Activated CD4-positive, alpha-beta T cell treated with anti-CD3 and anti-CD28 coated beads, Interleukin-2, amount 50 U/mL, for 16 hours (primary cell): ENCODE measurements around the gene MAP2K1.
A peak's percentile ranks its signal among the peaks of the same experiment; 100 is the strongest.
"Not testable (repeated sequence)": the region's sequence is repeated elsewhere in the genome, so short reads cannot be mapped to it uniquely, and the experiment has no call there.

Experiments used
- DNase-seq: peaks from one replicate; pipeline ENCODE4 v3.0.0-alpha.2; 2020

The MAP2K1 gene

DNA sequence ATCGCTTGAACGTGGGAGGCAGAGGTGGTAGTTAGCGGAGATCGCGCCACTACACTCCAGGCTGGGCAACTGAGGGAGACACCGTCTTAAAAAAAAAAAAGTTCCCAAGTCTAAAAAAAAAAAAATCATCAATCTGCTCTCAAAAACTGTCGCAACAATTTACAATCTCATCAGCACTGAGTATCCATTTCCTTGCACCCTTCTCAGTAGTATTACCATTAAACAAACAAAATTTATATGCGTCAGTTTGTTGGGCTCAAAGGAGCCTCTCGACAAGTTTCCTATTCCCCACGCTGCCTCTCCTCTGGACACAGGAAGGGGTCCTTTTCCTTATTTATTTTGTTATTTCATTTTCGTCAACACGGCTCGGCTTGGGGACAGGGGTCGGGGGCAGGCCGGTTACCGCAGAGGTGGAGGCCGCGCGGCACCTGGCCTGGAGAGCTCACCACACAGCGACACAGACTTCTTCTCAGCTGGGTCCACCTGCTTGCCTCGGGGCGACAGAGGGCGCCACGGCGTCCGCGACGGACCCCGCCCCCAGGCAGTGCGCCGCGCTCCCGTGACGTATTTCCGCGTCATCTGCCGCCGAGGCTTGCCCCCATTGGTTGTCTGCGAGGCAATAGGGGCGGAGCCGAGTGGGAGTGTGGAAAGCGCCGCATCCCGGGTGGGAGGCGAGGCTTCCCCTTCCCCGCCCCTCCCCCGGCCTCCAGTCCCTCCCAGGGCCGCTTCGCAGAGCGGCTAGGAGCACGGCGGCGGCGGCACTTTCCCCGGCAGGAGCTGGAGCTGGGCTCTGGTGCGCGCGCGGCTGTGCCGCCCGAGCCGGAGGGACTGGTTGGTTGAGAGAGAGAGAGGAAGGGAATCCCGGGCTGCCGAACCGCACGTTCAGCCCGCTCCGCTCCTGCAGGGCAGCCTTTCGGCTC is at the start of gene MAP2K1:
TSS of gene MAP2K1 (plus strand) at position 709 of the 920 bp plus-strand sequence. CDS start 436 bp downstream, outside the sequence.
- peak; percentile 99 for DNase-seq

DNA sequence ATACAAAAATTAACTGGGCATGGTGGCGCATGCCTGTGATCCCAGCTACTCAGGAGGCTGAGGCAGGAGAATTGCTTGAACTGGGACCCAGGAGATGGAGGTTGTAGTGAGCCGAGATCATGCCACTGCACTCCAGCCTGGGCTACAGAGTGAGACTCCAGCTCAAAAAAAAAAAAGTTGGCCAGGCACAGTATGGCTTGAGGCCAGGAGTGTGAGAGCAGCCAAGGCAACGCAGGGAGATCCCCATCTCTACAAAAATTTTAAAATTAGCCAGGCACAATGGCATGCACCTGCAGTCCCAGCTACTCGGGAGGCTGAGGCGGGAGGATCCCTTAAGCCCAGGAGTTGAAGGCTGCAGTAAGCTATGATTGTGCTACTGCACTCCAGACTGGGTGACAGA is 38.2 kb upstream of the MAP2K1 start:
- DNase-seq, result not testable (repeated sequence)

DNA sequence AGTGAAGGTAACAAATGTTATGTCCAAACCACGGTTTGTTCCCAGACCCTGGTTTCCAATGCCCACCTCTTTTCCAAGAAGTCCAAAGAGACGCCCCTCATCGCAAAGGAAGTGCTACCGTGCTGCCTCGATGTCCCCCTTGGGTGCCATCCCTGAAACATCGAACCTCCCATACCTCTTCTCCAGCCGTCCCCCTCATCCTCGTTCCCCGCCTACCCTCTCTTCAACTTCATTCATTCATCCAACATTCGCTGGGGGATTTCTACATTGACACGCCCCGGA is 30.7 kb upstream of the MAP2K1 start:
- DNase-seq, result no peak

DNA sequence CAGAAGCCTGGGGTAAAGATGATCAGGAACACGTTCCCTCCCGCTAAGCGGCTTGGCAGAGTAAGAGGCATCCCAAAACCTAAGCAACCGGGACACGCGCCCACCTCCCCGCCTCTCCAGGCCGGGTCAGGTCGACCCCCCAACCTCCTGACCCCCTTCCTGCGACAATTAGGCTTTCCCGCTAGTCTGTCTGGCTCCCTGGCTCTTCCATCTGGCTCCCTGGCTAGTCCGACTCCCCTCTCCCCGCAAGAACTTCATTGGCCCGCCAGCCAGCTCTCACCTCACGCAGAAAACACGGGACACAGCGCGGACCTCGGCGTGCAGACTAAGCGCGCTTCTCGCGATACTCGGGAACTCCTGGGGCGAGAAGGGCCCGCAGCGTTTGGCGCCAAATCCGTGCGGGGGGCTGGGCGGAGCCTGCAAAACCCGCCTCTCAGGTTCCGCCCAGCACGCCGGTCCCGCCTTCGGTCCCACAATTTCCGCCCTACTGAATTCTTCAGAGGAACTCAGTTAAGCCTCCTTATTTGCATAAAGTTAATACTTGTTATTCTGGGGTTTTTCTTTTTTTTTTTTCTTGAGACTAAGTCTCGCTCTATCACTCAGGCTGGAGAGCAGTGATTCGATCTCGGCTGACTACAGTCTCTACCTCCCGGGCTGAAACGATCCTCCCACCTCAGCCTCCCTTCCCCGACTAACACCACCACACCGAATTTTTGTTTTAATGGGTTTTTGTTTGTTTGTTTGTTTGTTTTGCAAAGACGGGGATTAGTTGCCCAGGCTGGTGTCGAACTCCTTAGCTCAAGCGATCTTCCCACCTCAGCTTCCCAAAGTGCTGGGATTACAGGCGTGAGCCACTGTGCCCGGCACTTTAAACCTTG is 30.1 kb upstream of the MAP2K1 start, which contains the start of gene TIPIN:
TSS of gene TIPIN (minus strand) at position 327 of the 878 bp plus-strand sequence. CDS start 3,738 bp downstream, outside the sequence.
- DNase-seq, result peak; percentile 99

DNA sequence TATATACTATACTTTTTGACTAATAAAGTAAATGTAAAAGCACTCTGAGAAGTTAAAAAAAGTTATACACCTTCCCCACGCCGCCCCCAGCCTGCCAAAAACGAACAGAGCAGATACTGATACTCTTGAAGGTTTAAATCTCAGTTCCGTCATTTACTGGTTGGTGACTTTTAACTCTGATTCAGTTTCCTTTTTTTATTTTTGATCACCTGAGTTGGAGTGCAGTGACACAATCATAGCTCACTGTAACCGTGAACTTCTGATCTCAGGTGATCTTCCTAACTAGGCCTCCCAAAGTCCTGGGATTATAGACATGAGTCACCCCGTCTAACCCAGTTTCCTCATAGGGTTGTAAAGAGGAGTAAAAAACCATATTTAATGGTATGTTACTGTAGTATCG is 27.0 kb upstream of the MAP2K1 start:
- no peak for DNase-seq

DNA sequence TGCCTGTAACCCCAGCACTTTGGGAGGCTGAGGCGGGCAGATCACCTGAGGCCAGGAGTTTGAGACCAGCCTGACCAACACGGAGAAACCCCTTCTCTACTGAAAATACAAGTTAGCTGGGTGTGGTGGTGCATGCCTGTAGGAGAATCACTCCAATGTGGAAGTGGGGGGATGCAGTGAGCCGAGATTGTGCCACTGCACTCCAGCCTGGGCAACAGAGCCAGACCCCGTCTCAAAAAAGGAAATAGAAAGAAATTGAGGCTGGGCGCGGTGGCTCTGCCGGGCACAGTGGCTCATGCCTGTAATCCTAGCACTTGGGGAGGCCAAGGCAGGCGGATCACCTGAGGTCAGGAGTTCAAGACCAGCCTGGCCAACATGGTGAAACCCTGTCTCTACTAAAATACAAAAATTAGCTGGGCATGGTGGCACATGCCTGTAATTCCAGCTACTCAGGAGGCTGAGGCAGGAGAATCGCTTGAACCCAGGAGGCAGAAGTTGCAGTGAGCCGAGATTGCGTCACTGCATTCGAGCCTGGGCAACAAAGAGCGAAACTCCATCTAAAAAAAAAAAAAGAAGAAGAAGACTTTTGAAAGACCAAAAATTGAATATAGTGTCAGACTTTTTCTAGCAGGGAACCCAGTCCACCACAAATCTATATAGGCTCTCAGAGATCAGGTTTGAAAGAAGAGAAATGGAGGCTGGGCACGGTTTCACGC is 24.8 kb upstream of the MAP2K1 start:
- DNase-seq, result not testable (repeated sequence)

DNA sequence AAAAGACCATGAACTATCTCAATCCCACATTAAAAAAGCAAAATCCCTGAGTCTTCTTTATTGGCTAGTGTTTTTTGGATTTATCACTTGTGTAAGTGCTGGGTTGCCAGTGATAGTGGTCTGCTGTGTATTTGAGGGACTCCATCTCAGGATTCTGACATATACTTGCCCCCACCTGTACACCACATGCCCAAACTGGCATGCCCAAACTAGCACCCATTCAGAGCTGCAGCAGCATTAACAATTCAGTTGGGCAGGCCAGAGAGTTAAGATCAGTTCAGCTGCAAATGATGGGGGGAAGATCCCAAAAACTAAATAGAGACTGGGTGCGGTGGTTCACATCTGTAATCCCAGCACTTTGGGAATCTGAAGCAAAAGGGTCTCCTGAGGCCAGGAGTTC is 23.9 kb upstream of the MAP2K1 start:
- no peak for DNase-seq

DNA sequence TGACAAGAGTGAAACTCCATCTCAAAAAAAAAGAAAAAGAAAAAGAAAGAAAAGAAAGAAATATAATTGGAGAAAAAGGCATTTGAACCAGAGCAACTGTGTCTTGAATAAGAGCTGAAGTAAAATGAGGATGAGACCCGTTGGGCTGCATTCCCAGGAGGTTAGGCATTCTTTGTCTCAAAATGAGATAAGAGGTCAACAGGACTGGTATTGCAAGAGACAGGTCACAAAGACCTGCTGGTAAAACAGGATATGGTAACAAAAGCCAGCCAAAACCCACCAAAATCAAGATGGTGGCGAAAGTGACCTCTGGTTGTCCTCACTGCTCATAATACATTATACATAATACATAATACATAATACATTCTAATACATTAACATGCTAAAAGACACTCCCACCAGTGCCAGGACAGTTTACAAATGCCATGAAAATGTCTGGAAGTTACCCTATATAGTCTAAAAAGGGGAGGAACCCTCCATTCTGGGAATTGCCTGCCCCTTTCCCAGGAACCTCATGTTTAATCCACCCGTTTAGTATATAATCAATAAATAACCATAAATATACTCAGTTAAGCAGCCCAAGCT is 21.7 kb upstream of the MAP2K1 start:
- no peak for DNase-seq

DNA sequence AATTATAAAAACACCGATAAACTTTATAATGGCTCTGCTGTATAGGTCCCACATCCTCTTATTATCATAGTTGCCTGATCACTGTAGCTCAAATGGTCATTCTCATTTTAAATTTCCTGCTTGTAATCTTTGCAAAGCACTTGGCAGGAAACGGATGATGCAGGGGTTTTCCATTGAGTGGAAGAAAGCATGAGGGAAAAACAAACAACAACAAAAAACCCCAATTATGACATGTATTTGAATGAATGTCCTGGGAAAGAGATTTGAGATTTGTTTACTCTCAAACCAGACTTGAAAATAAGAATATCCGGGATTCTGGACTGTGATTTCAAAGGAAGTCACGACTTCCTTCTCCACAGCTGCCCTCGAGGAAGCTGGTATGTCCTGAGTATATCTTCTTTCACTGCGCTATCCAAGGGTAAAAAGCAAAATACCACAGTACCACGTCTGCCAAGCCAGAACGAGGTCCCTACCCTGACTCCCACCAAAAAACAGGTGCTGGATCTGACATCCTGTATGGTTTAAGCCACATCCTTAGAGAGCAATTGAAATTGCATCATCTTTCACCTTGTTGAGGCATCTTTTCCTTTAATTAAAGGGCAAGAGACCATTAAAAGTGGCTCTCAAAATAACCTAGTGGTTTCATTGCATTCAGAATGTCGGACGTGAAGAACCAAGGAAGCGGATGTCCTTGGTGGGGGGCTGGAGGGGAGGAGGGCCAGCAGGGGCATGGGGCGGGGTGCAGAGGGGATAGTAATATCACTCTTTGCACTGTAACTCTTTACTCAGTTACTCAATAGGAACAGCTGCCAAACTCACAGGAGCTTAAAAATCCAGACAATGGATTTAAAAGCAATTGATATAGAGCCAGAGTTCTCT is 16.7 kb upstream of the MAP2K1 start:
- peak; percentile 78 for DNase-seq

DNA sequence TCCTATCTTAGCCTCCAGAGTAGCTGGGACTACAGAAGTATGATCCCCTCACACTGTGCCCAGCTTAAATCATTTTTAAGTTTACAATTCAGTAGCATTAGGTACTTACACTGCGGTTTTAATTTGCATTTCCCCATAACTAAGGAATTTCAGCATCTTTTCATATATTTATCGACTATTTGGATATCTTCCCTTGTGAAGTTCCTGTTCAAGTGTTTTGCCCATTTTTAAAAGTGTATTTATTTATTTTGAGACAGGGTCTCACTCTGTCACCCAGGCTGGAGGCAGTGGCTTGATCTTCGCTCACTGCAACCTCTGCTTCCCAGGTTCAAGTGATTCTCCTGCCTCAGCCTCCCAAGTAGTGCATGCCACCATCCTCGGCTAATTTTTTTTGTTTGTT is 12.5 kb upstream of the MAP2K1 start:
- no peak for DNase-seq

DNA sequence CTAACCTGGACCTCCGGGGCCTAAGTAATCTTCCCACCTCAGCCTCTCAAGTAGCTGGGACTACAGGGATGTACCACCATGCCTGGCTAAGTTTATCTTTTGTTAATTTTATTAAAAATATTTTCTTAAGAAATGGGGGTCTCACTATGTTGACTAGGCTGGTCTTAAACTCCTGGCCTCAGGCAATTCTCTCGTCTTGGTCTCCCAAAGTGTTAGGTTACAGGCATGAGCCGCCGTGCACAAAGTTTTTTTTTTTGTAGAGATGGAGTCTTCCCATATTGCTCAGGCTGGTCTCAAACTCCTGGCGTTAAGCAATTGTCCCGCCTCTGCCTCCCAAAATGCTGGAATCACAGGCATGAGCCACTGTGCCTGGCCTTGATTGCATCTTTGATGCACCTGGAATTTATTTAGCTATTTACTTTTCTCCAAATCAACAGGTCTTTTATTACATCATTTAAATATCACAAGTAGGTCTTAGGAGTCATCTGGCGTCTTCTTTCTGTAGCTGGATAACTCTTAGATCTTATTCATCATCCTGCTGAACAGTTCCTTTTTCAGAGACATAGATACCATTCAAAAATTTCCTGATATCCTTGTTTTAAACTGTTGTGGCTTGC is 7.8 kb upstream of the MAP2K1 start:
- DNase-seq, result no peak

DNA sequence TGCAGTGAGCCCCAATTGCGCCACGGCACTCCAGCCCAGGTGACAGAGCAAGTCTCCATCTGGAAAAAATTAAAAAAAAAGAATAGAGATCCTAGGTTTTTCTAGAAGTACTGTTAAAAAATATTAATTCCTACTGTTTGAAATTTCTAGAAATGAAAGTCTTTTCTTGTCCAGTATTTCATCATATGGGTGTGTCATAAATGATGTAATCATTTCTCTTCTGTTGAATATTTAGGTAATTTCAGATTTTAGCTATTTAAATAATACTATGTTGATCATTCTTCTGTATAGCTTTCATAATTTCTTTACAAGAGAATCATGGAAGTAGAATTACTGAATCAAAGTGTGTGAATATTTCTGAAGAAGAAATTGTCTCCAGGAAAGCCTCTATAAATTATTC is 5.3 kb upstream of the MAP2K1 start:
- DNase-seq, result not testable (repeated sequence)

DNA sequence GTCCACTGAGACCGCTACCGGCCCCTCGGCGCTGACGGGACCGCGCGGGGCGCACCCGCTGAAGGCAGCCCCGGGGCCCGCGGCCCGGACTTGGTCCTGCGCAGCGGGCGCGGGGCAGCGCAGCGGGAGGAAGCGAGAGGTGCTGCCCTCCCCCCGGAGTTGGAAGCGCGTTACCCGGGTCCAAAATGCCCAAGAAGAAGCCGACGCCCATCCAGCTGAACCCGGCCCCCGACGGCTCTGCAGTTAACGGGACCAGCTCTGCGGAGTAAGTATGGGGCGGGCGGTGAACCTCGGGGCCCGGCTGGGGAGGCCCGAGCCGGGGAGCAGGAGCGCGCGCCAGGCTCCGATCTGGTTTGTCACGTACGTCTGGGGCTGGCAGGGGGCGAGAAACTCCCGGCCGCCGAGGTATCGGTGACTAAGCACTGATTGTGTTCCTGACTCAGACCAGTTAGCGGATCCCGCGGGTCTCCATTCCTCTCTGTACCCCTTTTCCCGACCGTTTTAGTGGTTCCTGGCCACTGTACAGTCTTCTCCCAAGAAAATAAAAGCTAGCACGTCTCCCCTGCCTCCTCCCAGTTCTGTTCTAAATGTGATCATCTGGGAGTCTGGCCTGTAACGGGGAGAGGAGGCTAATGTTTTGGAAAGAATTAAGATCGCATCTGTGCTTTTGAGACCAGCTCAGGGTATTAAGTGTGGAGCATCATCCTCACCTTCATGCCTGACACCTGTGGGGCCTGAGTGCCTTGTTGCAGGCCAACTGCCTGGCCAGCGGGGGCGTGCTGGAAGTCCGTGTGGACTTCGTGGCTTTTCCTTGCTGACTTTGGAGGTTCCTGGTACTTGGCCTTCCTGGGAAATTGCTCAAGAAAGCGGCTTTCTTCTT is 691 bp downstream of the MAP2K1 start:
- peak; percentile 75 for DNase-seq

DNA sequence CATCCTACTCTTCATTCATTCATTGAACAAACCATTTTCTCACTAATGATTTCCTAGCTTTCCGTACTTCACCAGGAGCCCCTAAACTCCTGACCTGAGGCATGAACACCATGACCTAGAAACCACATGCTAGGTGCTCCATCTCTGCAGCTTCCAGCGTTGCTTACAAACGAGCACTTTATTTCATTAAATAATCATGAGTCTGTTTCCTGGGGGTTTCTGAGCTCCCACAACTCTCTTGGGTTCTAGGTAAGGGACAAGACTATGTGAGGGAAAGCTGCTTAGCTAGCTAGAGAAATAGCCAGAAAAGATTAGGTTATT is 1.3 kb downstream of the MAP2K1 start:
- DNase-seq, result no peak

DNA sequence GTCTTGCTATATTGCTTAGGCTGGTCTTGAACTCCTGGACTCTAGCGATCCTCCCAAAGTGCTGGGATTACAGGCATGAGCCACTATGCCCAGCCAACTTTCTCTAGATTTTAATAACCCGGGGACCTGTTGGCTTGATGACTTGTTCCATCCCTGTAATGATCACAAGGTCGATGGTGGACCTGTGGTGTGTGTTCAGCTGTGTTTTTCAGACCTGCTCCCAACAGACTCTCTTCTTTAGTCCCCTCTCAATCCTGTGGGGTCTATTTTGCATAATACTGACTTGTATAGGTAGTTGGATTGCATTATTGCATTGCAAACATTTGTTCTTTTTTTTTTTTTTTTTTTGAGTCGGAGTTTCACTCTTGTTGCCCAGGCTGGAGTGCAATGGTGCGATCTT is 1.9 kb downstream of the MAP2K1 start:
- DNase-seq, result peak; percentile 22

DNA sequence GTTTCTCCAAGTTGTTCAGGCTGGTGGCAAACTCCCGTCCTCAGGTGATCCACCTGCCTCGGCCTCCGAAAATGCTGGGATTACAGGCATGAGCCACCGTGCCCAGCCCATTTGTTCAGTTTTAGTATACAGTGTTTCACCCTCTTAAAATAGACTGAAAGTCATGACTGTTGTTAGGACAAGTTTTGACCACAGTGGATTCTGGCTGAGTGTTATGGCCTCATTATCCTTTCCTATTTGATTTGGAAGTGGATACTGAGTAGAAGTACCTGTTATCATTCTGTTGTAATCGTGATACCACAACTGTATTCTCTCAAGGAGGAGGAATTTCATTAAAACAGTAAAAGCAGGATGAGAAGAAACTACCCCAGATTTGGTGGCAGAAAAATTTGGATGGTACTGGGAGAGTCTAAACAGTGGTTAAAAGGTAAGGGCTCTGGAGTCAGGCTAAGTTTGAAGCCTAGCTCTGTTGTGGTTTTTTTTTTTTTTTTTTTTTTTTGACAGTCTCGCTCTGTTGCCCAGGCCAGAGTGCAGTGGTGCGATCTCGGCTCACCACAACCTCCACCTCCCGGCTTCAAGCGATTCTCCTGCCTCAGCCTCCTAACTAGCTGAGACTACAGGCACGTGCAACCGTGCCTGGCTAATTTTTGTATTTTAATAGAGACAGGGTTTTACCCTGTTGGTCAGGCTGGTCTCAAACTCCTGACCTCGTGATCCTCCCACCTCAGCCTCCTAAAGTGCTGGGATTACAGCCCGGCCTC is 2.6 kb downstream of the MAP2K1 start:
- DNase-seq, result peak; percentile 47

DNA sequence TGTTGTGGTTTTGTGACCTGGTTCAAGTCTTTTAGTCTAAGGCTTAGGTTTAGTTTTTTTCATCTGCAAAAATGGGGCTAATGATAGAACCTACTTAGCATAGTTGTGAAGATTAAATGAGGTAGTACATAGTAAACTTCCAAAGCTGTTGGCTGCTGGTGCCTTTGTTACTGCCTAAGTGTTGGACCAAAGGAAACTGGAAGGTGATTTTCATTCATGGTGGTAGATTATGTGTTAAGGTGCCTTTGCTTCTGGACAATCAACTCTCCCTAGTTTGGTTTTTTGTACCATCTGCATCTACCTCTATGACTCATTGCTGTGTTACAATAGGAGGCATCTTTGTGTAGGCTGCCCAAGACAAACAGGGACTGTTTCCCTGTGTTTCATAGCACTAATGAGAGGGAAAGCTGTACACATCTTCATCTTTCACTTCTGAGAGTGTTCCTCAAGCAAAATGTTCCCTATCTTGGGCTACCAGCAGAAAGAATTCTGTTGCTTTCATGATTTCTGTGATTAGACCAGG is 3.2 kb downstream of the MAP2K1 start:
- peak; percentile 65 for DNase-seq

DNA sequence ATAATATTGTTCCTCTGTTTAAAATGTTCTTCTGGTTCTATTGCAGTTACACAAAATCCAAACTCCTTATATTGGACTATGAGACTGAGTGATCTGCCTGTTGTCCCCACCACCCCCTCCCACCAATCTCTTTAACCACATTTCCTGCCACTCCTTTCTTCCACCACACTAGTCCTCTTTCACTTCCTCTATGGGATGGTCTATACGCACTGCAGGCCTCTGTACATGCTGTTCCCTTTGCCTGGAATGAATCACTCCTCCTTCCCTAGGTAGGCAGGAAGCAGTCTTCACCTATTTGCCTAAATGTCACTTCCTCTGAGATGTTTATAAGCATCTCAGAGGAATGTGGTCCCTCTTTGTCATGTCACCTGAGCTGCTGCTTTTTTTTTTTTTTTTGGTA is 4.0 kb downstream of the MAP2K1 start:
- peak; percentile 71 for DNase-seq

DNA sequence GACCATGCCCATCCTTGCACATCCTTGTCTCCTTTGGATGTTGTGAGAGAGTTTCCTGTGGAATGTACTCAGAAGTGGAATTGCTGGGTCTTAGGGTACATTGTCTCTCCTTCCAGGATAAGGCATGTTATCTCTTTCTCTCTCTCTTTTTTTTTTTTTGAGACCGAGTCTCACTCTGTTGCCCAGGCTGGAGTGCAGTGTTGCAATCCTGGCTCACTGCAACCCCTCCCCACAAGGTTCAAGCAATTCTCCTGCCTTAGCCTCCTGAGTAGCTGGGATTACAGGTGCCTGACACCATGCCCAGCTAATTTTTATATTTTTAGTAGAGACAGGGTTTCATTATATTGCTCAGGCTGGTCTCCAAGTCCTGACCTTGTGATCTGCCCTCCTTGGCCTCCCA is 6.3 kb downstream of the MAP2K1 start:
- not testable (repeated sequence) for DNase-seq
